HEK293T (cell line): ENCODE data around the gene HMGXB3.

ENCODE experiments used
- ARNT ChIP-seq: fragments of 450-650 bp; IDR thresholded peaks from 2 replicates; pipeline ENCODE4 v1.6.1; 2017; ENCODE audit warnings: mild to moderate bottlenecking
- ELF4 ChIP-seq: fragments of 450-650 bp; IDR thresholded peaks from 2 replicates; pipeline ENCODE4 v1.6.1; 2017; ENCODE audit warnings: antibody characterized with exemption
- FOXK2 ChIP-seq: fragments of 450-650 bp; IDR thresholded peaks from 2 replicates; pipeline ENCODE4 v1.6.1; 2016; ENCODE audit warnings: mild to moderate bottlenecking
- FOXM1 ChIP-seq: fragments of 450-650 bp; IDR thresholded peaks from 2 replicates; pipeline ENCODE4 v1.6.1; 2017; ENCODE audit warnings: mild to moderate bottlenecking, borderline replicate concordance
- HDGF ChIP-seq: fragments of 450-650 bp; IDR thresholded peaks from 2 replicates; pipeline ENCODE4 v1.6.1; 2017; ENCODE audit warnings: antibody characterized with exemption, borderline replicate concordance
- L3MBTL2 ChIP-seq: fragments of 450-650 bp; conservative IDR thresholded peaks from 2 replicates; pipeline ENCODE4 v1.6.1; 2016; ENCODE audit warnings: mild to moderate bottlenecking
- LEF1 ChIP-seq: fragments of 450-650 bp; IDR thresholded peaks from 2 replicates; pipeline ENCODE4 v1.6.1; 2017; ENCODE audit warnings: mild to moderate bottlenecking, borderline replicate concordance
- NFRKB ChIP-seq: fragments of 450-650 bp; IDR thresholded peaks from 2 replicates; pipeline ENCODE4 v1.6.1; 2016; ENCODE audit warnings: mild to moderate bottlenecking, moderate library complexity
- SP1 ChIP-seq: fragments of 450-650 bp; IDR thresholded peaks from 2 replicates; pipeline ENCODE4 v1.6.1; 2017
- SUZ12 ChIP-seq: fragments of 450-650 bp; IDR thresholded peaks from 2 replicates; pipeline ENCODE4 v1.6.1; 2016; ENCODE audit warnings: mild to moderate bottlenecking
- TARDBP ChIP-seq: fragments of 450-650 bp; IDR thresholded peaks from 2 replicates; pipeline ENCODE4 v1.6.1; 2016
- TF ChIP-seq, protein P1 (sequence below): fragments of 450-650 bp; IDR thresholded peaks from 2 replicates; pipeline ENCODE4 v1.6.1; 2016

DNA sequence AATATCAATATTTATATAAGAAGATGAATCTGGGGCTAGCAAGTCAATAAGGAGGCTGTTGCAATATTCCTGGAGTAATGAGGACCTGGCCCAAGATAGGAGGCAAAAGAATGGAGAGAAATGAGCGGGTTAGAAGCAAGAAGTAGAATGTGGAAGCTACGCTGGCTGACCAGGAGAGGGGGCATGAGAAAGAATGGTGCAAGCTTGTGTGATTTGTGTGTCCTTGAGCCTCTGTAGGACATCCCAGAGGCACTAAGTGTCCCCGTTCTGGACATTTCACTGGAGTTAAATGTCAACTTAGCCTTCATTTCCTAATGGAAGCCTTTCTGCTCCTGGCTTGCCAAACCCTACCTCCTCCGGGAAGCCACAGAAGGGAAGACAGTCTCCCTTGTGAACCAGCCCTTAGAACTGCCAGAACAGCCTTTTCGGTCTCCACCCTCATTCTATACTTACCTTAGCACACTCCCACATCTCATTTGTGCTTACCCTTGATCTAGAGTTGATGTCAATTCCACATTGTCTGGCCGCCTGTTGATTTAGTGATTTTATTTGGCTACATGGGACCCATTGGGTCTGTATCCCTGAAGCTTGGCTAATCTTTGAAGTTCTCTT lies 49.3 kb upstream of the HMGXB3 start:
- TF ChIP-seq ELF4, result no peak
- TF ChIP-seq ARNT, result no peak
- TF ChIP-seq L3MBTL2, result no peak
- no peak for TF ChIP-seq HDGF
- TF ChIP-seq FOXK2, result no peak
- TF ChIP-seq, protein P1, sequence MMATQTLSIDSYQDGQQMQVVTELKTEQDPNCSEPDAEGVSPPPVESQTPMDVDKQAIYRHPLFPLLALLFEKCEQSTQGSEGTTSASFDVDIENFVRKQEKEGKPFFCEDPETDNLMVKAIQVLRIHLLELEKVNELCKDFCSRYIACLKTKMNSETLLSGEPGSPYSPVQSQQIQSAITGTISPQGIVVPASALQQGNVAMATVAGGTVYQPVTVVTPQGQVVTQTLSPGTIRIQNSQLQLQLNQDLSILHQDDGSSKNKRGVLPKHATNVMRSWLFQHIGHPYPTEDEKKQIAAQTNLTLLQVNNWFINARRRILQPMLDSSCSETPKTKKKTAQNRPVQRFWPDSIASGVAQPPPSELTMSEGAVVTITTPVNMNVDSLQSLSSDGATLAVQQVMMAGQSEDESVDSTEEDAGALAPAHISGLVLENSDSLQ, result no peak
- TF ChIP-seq SP1, result no peak
- no peak for TF ChIP-seq SUZ12
- no peak for TF ChIP-seq NFRKB
- no peak for TF ChIP-seq TARDBP
- TF ChIP-seq FOXM1, result no peak
- no peak for TF ChIP-seq LEF1
